HL-60/S4 (cell line): ENCODE data around the gene GLB1L.

Source experiments
- in situ Hi-C: fragments of 300-500 bp; cut with MboI; formaldehyde crosslinking; loops from 2 replicates; pipeline ENCODE4 v1.14.3; 2022; ENCODE audit warnings: low sequenced_read_pairs

The GLB1L gene

DNA sequence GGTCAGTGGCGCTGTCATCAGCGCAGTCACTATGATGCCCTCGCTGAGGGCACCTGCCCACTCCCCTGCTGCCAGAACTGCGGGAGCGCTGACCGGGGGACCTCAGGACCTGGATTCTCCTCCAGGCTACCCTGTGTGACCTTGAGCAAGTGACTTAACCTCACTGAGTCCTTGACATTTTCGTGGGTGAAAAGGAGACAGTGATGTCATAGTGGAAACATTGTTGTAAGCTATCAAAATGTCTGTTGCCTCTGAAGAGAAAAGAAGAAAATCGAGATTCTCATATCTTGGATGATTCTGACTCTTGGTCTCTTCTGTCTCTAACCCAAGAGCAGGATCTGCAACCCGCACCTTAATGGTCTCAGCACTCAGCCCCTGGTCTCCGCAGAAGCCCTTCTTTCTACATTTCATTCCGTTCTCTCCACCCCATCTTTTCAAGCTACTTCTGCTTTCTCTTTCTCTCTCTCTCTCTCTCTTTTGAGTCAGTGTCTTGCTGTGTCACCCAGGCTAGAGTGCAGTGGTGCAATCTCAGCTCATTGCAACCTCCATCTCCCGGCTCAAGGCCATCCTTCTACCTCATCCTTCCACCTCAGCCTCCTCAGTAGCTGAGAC, 9.5 kb upstream of the GLB1L start:
- in situ Hi-C loops = no loop called here

GRCh38 chr2:219253753-219254589, 8.7 kb upstream of the GLB1L start, which contains the start of gene TUBA4A:
Gene TUBA4A (minus strand): TSS chr2:219253918. CDS start chr2:219253858, 60 bp downstream.
- in situ Hi-C loops = no loop called here

GRCh38 chr2:219252900-219253752, 7.9 kb upstream of the GLB1L start, which contains the start of gene TUBA4B:
Gene TUBA4B (plus strand): TSS chr2:219253243. CDS start chr2:219253408, 165 bp downstream.
- in situ Hi-C loops = no loop called here

GRCh38 chr2:219252570-219252899, 7.3 kb upstream of the GLB1L start:
- in situ Hi-C loops = no loop called here

- in situ Hi-C loops = no loop called here
Observed at GRCh38 chr2:219252084-219252483, 6.8 kb upstream of the GLB1L start.

DNA sequence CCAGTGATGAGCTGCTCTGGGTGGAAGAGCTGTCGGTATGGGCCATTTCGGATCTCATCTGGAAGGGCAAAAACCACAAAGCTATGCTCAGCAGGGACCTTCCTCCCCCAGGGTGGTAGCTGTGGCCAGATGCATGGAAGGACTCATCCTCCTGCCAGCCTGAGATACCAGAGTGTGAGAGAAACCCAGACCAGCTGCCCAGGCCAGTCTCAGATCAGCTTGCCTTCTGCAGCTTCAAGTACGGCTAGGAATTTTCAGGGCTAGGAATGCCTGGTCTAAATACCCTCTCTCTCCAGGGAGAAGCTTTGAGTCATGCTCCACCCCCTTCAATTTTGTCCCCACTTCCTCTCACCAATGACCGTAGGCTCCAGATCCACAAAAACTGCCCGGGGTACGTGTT, 6.4 kb upstream of the GLB1L start:
- in situ Hi-C loops = no loop called here

DNA sequence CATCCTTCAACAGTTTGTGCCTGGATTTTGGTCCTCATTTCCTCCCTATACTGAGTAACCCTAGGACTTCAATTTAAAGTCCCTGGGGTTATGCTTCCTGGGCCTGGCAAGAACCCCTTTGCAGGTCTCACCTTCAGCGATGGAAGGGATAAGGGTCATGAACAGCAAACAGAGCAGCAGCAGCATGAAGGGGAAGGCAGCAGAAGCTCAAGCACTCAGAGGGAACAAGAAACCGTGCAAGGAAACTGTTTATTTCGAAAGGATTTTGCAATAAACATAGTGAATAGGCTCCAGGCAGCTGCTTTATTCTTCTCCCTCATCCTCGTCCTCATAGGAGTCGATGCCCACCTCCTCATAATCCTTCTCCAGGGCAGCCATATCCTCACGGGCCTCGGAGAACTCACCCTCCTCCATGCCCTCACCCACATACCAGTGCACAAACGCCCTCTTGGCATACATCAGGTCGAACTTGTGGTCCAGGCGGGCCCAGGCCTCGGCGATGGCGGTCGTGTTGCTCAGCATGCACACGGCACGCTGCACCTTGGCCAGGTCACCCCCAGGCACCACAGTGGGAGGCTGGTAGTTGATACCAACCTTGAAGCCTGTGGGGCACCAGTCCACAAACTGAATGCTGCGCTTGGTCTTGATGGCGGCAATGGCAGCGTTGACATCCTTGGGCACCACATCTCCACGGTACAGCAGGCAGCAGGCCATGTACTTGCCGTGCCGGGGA, 5.0 kb upstream of the GLB1L start:
- in situ Hi-C loops = no loop called here

GRCh38 chr2:219249203-219249980, 4.1 kb upstream of the GLB1L start:
- in situ Hi-C loops = no loop called here

GRCh38 chr2:219248845-219249202, 3.6 kb upstream of the GLB1L start:
- in situ Hi-C loops = no loop called here

DNA sequence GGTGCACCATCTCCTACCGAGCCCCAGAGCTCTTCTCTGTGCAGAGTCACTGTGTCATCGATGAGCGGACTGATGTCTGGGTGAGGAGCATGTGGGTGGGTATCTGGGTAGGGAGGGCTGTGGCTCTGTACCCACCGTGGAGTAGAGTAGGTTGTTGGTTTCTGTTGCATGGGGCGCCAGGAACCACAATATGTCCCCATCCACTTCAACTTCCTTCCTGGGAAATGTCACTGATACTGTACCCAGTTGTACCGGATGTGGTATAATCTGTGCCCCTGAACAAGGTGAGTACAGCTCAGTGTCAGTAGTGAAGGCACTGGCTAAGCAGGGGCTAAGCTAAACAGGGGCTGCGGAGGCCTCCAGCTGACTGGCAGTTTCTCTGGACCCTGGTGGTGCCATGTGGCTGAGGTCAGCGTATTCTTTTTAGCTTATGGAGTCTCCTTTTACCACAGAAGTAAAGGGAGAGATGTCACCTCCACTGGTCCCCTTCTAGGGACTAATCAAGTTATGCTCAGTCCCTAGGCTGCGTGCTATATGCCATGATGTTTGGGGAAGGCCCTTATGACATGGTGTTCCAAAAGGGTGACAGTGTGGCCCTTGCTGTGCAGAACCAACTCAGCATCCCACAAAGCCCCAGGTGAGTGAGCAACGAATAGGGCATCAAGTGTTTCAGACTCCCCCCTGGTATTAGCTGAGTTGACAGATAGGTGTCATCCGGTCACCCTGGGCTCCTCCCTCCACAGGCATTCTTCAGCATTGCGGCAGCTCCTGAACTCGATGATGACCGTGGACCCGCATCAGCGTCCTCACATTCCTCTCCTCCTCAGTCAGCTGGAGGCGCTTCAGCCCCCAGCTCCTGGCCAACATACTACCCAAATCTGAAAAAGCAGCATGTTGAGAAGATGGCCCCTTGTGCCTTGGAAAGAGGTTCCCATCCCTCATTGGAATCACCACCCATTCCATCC, 2.7 kb upstream of the GLB1L start:
- in situ Hi-C loops = no loop called here

DNA sequence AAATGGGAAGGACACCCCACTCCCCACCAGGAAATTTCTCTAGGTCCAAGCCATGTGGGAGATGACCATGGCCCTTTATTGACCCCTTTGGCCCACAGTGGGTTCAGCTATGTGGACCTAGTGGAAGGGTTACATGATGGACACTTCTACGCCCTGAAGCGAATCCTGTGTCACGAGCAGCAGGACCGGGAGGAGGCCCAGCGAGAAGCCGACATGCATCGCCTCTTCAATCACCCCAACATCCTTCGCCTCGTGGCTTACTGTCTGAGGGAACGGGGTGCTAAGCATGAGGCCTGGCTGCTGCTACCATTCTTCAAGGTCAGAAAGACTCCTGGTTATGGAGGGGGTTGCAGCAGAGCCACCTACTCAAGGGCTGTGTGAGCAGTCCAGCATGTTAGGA, 1.3 kb upstream of the GLB1L start:
- in situ Hi-C loops = no loop called here

GRCh38 chr2:219245899-219246230, 621 bp upstream of the GLB1L start:
- in situ Hi-C loops = no loop called here

- in situ Hi-C loops = no loop called here
Observed at GRCh38 chr2:219244789-219245147, 476 bp downstream of the GLB1L start.

DNA sequence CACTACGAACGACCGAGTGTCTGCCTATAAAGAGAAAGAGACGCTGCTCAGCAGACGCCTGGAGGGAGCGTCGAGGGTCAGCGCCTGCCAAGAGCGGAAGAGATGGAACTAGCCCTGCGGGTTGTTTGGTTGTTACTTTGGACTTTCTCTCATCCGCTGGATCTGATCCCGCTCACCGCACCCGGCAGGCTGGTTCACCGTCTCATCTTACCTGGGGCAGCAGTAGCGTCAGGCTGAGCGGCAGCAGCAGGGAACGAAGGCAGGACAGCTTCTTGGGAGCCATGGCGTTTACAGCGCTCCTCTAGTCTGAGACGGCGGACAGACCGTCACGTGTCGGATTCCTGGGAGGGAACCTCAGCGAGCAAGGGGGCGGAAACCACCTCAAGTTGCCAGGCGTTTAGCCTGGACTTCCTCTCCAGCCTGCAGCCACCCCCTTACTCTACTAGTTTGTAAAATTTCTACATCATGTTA, 1.9 kb downstream of the GLB1L start:
- in situ Hi-C loops = no loop called here

DNA sequence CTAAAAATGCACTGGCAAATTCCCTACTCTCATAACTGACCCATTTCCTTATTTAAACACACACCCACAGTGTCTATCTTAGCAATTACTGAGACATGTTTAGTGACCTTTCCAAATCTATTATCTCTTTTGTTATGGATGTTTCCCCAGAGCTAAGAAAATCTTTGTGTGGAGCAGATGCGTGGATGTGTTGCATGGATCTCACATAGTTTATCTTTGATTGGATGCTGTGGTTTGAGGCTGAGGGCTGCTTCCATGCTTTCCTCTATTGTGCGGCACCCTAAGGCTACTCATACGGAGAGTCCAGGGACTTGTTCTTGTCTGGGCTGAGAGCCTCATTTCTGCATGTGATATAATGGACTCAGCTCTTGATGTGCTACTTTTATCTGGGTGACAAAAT, 10.9 kb downstream of the GLB1L start:
- in situ Hi-C loops = no loop called here

- in situ Hi-C loops = no loop called here
Observed at GRCh38 chr2:219230059-219230540, 15.1 kb downstream of the GLB1L start.

DNA sequence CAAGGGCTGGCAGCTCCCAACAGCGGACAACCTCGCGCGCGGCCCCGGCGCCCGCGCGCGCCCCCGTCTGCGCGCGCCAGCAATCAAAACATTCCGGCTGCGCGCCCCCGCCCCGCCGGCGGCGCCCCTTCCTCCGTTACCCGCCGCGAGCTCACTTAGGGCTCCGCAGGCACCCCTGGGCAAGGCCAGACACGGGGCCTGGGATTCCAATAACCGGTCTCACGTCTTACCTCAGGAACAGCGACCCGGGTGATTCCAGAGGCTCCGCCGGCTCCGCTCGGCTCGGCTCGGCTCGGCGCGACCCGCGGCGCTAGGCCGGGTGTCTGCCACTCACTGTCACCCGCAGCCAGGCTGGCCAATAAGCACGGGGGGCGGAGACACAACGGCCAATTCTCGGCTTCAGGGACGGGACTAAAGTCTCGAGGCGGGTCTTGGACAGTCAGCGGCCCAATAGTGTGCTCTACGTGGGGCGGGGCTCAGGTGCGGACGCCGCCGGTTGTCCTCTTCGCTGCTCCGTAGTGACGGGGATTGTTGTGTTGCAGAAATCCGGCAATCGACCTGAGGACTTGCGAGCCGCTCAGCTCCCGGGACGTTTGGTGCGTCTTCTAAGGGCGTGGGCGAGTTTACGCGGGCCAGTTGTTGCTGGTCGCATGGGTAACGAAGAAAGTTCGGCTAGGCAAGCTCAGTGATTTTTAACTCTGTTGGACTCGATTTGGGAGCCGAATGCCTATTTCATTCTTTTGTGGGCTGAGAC, 15.8 kb downstream of the GLB1L start, which contains the start of the genes ANKZF1 and ATG9A:
Gene ANKZF1 (plus strand): TSS at position 502 of the 754 bp plus-strand sequence. CDS start 452 bp downstream, outside the sequence.
Gene ATG9A (minus strand): TSS at position 332 of the 754 bp plus-strand sequence. CDS start 1,612 bp downstream, outside the sequence.
- in situ Hi-C loops = no loop called here

- in situ Hi-C loops = no loop called here
Observed at GRCh38 chr2:219228911-219229304, 16.3 kb downstream of the GLB1L start.
